HEK293 (cell line): Measurements from ENCODE around the gene ITK.

ENCODE experiments used
- CTCF ChIA-PET: fragments of 350-600 bp; formaldehyde crosslinking; extraction: SDS; loops from one replicate; lab custom pipeline; 2021; ENCODE audit warnings: antibody characterized with exemption; lab: Yijun Ruan, JAX
- POLR2A ChIA-PET: fragments of 300-600 bp; formaldehyde crosslinking; extraction: SDS; loops from one replicate; lab custom pipeline; 2020; ENCODE audit warnings: antibody characterized with exemption, inconsistent platforms; lab: Yijun Ruan, JAX
- H3K27ac ChIP-seq: fragments of 200-500 bp; sonication (Bioruptor generic); 2 replicates; pipeline ENCODE4 v1.5.1; 2014; ENCODE audit warnings: low read depth, low read length, control low read depth, inconsistent platforms; ENCODE audit errors: extremely low read depth
- H3K36me3 ChIP-seq, 2 experiments: fragments of 200-500 bp in 1 of 2; sonication (Bioruptor generic) in 1 of 2; 1 replicate in 1 of 2; 2 replicates in 1 of 2; pipeline ENCODE4 v1.5.1; 2014 to 2017; ENCODE audit warnings: inconsistent platforms in 2 of 2, low read length in 2 of 2; ENCODE audit not compliant: control insufficient read depth in 2 of 2, insufficient read depth in 1 of 2
- H3K4me1 ChIP-seq: fragments of 200-500 bp; sonication (Bioruptor generic); 2 replicates; pipeline ENCODE4 v1.5.1; 2014; ENCODE audit warnings: mild to moderate bottlenecking, low read length, inconsistent platforms; ENCODE audit not compliant: control insufficient read depth, insufficient read depth
- H3K4me3 ChIP-seq: 2 replicates; pipeline ENCODE4 v1.5.1; 2011; ENCODE audit warnings: low read depth, mild to moderate bottlenecking, control low read depth, low read length, moderate library complexity
- H3K9me3 ChIP-seq: fragments of 200-500 bp; sonication (Bioruptor generic); 2 replicates; pipeline ENCODE4 v1.5.1; 2014; ENCODE audit warnings: low read depth, low read length, inconsistent platforms; ENCODE audit not compliant: control insufficient read depth, insufficient read depth
- FEZF1 ChIP-seq: fragments of 450-650 bp; formaldehyde crosslinking; IDR thresholded peaks from 2 replicates; pipeline ENCODE4 v1.5.1; 2016; ENCODE audit warnings: missing biosample characterization, missing genetic modification characterization
- GLI2 ChIP-seq: fragments of 450-650 bp; formaldehyde crosslinking; IDR thresholded peaks from 2 replicates; pipeline ENCODE4; 2017; ENCODE audit warnings: missing biosample characterization, missing genetic modification characterization, low read depth, borderline replicate concordance
- IKZF3 ChIP-seq: fragments of 450-650 bp; IDR thresholded peaks from 2 replicates; pipeline ENCODE4 v1.5.0; 2018; ENCODE audit warnings: missing biosample characterization, mild to moderate bottlenecking, missing genetic modification characterization, moderate library complexity
- KLF8 ChIP-seq: fragments of 450-650 bp; formaldehyde crosslinking; IDR thresholded peaks from 2 replicates; pipeline ENCODE4 v1.5.1; 2016; ENCODE audit warnings: missing biosample characterization, missing genetic modification characterization
- KLF9 ChIP-seq: fragments of 450-650 bp; formaldehyde crosslinking; IDR thresholded peaks from 2 replicates; pipeline ENCODE4 v1.5.1; 2016; ENCODE audit warnings: missing biosample characterization, missing genetic modification characterization, low read depth
- MZF1 ChIP-seq: fragments of 450-650 bp; formaldehyde crosslinking; IDR thresholded peaks from 2 replicates; pipeline ENCODE4 v1.5.1; 2017; ENCODE audit warnings: missing biosample characterization, missing genetic modification characterization, borderline replicate concordance
- SETDB1 ChIP-seq: IDR thresholded peaks from one replicate; pipeline ENCODE4 v1.6.1; 2017; ENCODE audit warnings: mild to moderate bottlenecking, low read length, moderate library complexity, mixed read lengths; ENCODE audit not compliant: insufficient read length
- ZNF140 ChIP-seq: fragments of 450-650 bp; formaldehyde crosslinking; IDR thresholded peaks from 2 replicates; pipeline ENCODE4 v1.5.1; 2016; ENCODE audit warnings: missing biosample characterization, missing genetic modification characterization
- ZNF350 ChIP-seq: fragments of 450-650 bp; formaldehyde crosslinking; IDR thresholded peaks from 2 replicates; pipeline ENCODE4 v1.5.0; 2017; ENCODE audit warnings: missing biosample characterization, mild to moderate bottlenecking, missing genetic modification characterization
- ZNF394 ChIP-seq: fragments of 450-650 bp; formaldehyde crosslinking; IDR thresholded peaks from 2 replicates; pipeline ENCODE4 v1.5.1; 2016; ENCODE audit warnings: missing biosample characterization, missing genetic modification characterization, mild to moderate bottlenecking, moderate library complexity, borderline replicate concordance
- ZNF555 ChIP-seq: fragments of 450-650 bp; formaldehyde crosslinking; conservative IDR thresholded peaks from 2 replicates; pipeline ENCODE4 v1.5.1; 2017; ENCODE audit warnings: missing biosample characterization, mild to moderate bottlenecking, missing genetic modification characterization, inconsistent platforms
- ZNF600 ChIP-seq: fragments of 450-650 bp; formaldehyde crosslinking; IDR thresholded peaks from 2 replicates; pipeline ENCODE4 v1.5.1; 2016; ENCODE audit warnings: missing biosample characterization, missing genetic modification characterization
- ZNF768 ChIP-seq: fragments of 450-650 bp; formaldehyde crosslinking; IDR thresholded peaks from 2 replicates; pipeline ENCODE4 v1.5.1; 2018; ENCODE audit warnings: missing biosample characterization, mild to moderate bottlenecking, missing genetic modification characterization
- ZNF777 ChIP-seq: fragments of 450-650 bp; formaldehyde crosslinking; IDR thresholded peaks from 2 replicates; pipeline ENCODE4 v1.5.1; 2017; ENCODE audit warnings: missing biosample characterization, missing genetic modification characterization, borderline replicate concordance
- ZSCAN23 ChIP-seq: fragments of 450-650 bp; formaldehyde crosslinking; IDR thresholded peaks from 2 replicates; pipeline ENCODE4 v1.5.1; 2016; ENCODE audit warnings: missing biosample characterization, missing genetic modification characterization
- ZXDB ChIP-seq: fragments of 450-650 bp; formaldehyde crosslinking; IDR thresholded peaks from 2 replicates; pipeline ENCODE4 v1.5.1; 2016; ENCODE audit warnings: missing biosample characterization, missing genetic modification characterization
- TF ChIP-seq, protein P1 (sequence below): fragments of 450-650 bp; formaldehyde crosslinking; IDR thresholded peaks from 2 replicates; pipeline ENCODE4 v1.5.1; 2016; ENCODE audit warnings: missing biosample characterization, missing genetic modification characterization
- TF ChIP-seq, protein P2 (sequence below): fragments of 450-650 bp; formaldehyde crosslinking; IDR thresholded peaks from 2 replicates; pipeline ENCODE4 v1.5.1; 2016; ENCODE audit warnings: missing biosample characterization, missing genetic modification characterization
- TF ChIP-seq, protein P3 (sequence below): fragments of 450-650 bp; formaldehyde crosslinking; IDR thresholded peaks from 2 replicates; pipeline ENCODE4 v1.5.1; 2016; ENCODE audit warnings: missing biosample characterization, missing genetic modification characterization
- TF ChIP-seq, protein P4 (sequence below): fragments of 450-650 bp; formaldehyde crosslinking; IDR thresholded peaks from 2 replicates; pipeline ENCODE4 v1.5.1; 2016; ENCODE audit warnings: missing biosample characterization, missing genetic modification characterization
- TF ChIP-seq, protein P5 (sequence below): fragments of 450-650 bp; formaldehyde crosslinking; optimal IDR thresholded peaks from 2 replicates; pipeline ENCODE3; 2016; ENCODE audit warnings: missing biosample characterization, mild to moderate bottlenecking, missing genetic modification characterization
- TF ChIP-seq, protein P6 (sequence below): fragments of 450-650 bp; formaldehyde crosslinking; IDR thresholded peaks from 2 replicates; pipeline ENCODE4 v1.5.1; 2016; ENCODE audit warnings: missing biosample characterization, missing genetic modification characterization

ITK gene

DNA sequence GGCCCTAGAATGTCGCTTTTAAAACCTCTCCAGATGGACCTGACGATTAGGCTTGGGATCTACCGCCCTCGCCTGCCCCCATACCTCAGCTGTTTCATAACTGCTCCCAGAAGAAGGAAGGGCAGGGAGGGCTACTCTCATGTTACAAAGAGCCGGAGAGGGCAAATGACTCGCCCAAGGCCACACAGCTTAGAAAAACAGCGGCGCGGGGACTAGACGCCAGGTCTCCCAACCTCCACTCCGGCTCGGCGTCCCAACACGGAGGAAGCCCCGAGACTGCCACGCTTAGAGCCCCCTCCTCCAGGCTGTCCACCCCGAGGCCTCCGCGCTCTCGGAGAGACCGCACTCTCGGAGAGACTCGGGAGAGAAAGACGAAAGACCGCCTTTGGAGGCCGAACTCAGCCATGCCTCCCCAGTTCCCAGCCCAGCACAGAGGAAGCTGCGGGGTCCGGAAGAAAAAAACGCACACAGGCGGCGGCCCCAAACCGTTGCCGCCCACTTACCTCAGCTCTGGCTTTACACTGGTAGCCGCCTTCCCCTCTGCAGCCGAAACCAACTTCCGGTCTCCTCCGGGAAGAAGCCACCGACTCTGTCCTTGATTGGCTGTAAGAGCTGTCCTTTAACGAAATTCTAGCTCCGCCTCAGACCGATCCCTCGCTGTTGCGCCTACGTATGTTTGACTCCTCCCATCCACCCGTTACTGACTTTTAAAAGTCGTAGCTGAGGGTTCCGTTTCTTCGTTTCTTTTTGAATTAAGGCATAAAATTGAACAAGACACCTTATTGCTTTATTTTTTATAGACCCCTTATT is 38.1 kb upstream of the ITK start, which contains the start of gene MED7 (continued):
- TF ChIP-seq, protein P1, sequence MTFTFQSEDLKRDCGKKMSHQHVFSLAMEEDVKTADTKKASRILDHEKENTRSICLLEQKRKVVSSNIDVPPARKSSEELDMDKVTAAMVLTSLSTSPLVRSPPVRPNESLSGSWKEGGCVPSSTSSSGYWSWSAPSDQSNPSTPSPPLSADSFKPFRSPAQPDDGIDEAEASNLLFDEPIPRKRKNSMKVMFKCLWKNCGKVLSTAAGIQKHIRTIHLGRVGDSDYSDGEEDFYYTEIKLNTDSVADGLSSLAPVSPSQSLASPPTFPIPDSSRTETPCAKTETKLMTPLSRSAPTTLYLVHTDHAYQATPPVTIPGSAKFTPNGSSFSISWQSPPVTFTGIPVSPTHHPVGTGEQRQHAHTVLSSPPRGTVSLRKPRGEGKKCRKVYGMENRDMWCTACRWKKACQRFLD, result no peak
- no peak for TF ChIP-seq ZNF555
- TF ChIP-seq ZNF768, result peak; percentile 68; the same call in 1 of the 2 replicates
- TF ChIP-seq, protein P2, sequence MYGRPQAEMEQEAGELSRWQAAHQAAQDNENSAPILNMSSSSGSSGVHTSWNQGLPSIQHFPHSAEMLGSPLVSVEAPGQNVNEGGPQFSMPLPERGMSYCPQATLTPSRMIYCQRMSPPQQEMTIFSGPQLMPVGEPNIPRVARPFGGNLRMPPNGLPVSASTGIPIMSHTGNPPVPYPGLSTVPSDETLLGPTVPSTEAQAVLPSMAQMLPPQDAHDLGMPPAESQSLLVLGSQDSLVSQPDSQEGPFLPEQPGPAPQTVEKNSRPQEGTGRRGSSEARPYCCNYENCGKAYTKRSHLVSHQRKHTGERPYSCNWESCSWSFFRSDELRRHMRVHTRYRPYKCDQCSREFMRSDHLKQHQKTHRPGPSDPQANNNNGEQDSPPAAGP (tag by site-specific recombination), result peak; percentile 34; the same call in 1 of the 2 replicates
- no peak for TF ChIP-seq ZNF350 (tag by site-specific recombination)
- TF ChIP-seq KLF9 (tag by site-specific recombination), result peak; percentile 79; the same call in 1 of the 2 replicates
- TF ChIP-seq SETDB1, result peak; percentile 57

DNA sequence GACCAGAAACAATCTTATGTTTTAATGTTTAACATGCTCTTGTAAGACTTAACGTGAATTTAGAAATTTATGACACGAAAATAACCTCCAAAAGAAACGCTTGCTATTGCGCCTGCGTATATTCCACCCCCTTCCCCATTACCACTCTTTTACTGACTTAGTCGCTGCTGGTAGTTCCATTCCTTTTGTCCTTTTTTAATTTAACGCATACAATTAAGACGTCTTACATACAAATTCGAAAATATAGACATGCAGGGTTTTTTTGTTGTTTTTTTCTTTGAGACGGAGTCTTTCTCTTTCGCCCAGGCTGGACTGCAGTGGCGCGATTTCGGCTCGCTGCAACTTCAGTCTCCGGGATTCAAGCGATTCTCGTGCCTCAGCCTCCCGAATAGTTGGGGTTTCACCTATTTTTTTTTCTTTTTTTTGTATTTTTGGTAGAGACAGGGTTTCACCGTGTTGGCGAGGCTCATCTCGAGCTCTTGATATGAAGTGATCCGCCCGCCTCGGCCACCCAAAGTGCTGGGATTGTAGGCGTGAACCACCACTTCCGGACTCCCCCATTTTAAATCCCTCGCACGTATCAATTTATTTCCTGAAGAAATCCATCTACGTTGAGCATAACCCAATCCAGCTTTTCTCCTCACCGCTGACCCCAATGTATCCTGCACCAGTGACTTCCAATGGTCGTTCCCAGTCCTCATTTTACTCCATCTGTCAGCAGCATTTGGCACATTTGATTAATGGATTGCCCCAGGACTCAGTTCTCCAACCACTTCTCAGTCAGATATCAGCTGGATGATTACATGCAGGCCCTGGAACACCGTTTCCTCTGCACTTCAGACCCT is 37.3 kb upstream of the ITK start:
- H3K36me3 ChIP-seq, result peaks cover 0 to 13% of the 10 kb centered on the region in 2 experiments
- CTCF ChIA-PET, result interaction anchor here (0.6 to 2.6 kb wide), 7 partner anchors 12 to 1200 kb away, joined by 3 to 19 read pairs (median 4); partner anchors contain the start of gene ITK
- no peaks in the 10 kb centered on the region for H3K4me1 ChIP-seq
- peak overlapping the region; percentile 90 for H3K4me3 ChIP-seq
- H3K27ac ChIP-seq, result peak overlapping the region; percentile 21; the same call in 1 of the 2 replicates
- no peaks in the 10 kb centered on the region for H3K9me3 ChIP-seq
- POLR2A ChIA-PET, result interaction anchor here (0.8 to 2.4 kb wide), 6 partner anchors 10 to 307 kb away, joined by 3 to 20 read pairs (median 3); partner anchors contain the start of gene GARIN3
- TF ChIP-seq IKZF3 (tag by site-specific recombination) (peak; percentile 28; the same call in 1 of the 2 replicates), KLF8 (no peak), ZNF394 (tag by site-specific recombination) (no peak), GLI2 (tag by site-specific recombination) (no peak), ZNF140 (tag by site-specific recombination) (no peak), MZF1 (tag by site-specific recombination) (0 out of 2 replicates have a peak, but pooled peaks have one; percentile 14), FEZF1 (tag by site-specific recombination) (peak; percentile 20), ZSCAN23 (no peak), SETDB1 (no peak), ZXDB (tag by site-specific recombination) (peak; percentile 13; the same call in 1 of the 2 replicates), ZNF777 (tag by site-specific recombination) (no peak), ZNF600 (tag by site-specific recombination) (peak; percentile 40; the same call in 1 of the 2 replicates)
- TF ChIP-seq, protein P3, sequence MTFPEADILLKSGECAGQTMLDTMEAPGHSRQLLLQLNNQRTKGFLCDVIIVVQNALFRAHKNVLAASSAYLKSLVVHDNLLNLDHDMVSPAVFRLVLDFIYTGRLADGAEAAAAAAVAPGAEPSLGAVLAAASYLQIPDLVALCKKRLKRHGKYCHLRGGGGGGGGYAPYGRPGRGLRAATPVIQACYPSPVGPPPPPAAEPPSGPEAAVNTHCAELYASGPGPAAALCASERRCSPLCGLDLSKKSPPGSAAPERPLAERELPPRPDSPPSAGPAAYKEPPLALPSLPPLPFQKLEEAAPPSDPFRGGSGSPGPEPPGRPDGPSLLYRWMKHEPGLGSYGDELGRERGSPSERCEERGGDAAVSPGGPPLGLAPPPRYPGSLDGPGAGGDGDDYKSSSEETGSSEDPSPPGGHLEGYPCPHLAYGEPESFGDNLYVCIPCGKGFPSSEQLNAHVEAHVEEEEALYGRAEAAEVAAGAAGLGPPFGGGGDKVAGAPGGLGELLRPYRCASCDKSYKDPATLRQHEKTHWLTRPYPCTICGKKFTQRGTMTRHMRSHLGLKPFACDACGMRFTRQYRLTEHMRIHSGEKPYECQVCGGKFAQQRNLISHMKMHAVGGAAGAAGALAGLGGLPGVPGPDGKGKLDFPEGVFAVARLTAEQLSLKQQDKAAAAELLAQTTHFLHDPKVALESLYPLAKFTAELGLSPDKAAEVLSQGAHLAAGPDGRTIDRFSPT, result no peak
- TF ChIP-seq, protein P4, sequence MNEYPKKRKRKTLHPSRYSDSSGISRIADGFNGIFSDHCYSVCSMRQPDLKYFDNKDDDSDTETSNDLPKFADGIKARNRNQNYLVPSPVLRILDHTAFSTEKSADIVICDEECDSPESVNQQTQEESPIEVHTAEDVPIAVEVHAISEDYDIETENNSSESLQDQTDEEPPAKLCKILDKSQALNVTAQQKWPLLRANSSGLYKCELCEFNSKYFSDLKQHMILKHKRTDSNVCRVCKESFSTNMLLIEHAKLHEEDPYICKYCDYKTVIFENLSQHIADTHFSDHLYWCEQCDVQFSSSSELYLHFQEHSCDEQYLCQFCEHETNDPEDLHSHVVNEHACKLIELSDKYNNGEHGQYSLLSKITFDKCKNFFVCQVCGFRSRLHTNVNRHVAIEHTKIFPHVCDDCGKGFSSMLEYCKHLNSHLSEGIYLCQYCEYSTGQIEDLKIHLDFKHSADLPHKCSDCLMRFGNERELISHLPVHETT (tag by site-specific recombination), result no peak
- TF ChIP-seq, protein P5, sequence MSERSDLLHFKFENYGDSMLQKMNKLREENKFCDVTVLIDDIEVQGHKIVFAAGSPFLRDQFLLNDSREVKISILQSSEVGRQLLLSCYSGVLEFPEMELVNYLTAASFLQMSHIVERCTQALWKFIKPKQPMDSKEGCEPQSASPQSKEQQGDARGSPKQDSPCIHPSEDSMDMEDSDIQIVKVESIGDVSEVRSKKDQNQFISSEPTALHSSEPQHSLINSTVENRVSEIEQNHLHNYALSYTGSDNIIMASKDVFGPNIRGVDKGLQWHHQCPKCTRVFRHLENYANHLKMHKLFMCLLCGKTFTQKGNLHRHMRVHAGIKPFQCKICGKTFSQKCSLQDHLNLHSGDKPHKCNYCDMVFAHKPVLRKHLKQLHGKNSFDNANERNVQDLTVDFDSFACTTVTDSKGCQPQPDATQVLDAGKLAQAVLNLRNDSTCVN (tag by site-specific recombination), result peak; percentile 18
- TF ChIP-seq, protein P6, sequence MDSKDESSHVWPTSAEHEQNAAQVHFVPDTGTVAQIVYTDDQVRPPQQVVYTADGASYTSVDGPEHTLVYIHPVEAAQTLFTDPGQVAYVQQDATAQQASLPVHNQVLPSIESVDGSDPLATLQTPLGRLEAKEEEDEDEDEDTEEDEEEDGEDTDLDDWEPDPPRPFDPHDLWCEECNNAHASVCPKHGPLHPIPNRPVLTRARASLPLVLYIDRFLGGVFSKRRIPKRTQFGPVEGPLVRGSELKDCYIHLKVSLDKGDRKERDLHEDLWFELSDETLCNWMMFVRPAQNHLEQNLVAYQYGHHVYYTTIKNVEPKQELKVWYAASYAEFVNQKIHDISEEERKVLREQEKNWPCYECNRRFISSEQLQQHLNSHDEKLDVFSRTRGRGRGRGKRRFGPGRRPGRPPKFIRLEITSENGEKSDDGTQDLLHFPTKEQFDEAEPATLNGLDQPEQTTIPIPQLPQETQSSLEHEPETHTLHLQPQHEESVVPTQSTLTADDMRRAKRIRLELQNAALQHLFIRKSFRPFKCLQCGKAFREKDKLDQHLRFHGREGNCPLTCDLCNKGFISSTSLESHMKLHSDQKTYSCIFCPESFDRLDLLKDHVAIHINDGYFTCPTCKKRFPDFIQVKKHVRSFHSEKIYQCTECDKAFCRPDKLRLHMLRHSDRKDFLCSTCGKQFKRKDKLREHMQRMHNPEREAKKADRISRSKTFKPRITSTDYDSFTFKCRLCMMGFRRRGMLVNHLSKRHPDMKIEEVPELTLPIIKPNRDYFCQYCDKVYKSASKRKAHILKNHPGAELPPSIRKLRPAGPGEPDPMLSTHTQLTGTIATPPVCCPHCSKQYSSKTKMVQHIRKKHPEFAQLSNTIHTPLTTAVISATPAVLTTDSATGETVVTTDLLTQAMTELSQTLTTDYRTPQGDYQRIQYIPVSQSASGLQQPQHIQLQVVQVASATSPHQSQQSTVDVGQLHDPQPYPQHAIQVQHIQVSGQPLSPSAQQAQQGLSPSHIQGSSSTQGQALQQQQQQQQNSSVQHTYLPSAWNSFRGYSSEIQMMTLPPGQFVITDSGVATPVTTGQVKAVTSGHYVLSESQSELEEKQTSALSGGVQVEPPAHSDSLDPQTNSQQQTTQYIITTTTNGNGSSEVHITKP (tag by site-specific recombination), result peak; percentile 99
